Spinal cord (tissue), 10 donors: Measurements from ENCODE around the gene PDE8A. TPM values are rescaled to one million over a fixed set of nuclear protein-coding genes. Genes with fewer than 3 reads are reported as not detected.

Experiments used
- DNase-seq, 6 donors: peaks; one replicate each; pipeline versions ENCODE4 v3.0.0 to v3.0.0-alpha.2; 2013 to 2015; ENCODE audit warnings: low spot score in 6 of 6, low read depth in 4 of 6
- H3K27ac ChIP-seq: one replicate; pipeline ENCODE4 v1.5.1; 2013; ENCODE audit warnings: low read depth, low read length, control low read depth
- H3K27me3 ChIP-seq: one replicate; pipeline ENCODE4 v1.6.1; 2013; ENCODE audit warnings: low read length; ENCODE audit not compliant: control insufficient read depth, insufficient read depth
- H3K36me3 ChIP-seq: one replicate; pipeline ENCODE4 v1.6.1; 2013; ENCODE audit warnings: low read length; ENCODE audit not compliant: control insufficient read depth, insufficient read depth
- H3K4me1 ChIP-seq: one replicate; pipeline ENCODE4 v1.6.1; 2013; ENCODE audit warnings: low read length; ENCODE audit not compliant: control insufficient read depth, insufficient read depth
- H3K4me3 ChIP-seq: one replicate; pipeline ENCODE4 v1.5.1; 2013; ENCODE audit warnings: low read depth, low read length, control low read depth
- H3K9me3 ChIP-seq: one replicate; pipeline ENCODE4 v1.6.1; 2013; ENCODE audit warnings: low read length; ENCODE audit not compliant: control insufficient read depth, insufficient read depth
- WGBS: methylation state at CpG from one replicate; pipeline ENCODE4 v1.1.5; 2013; ENCODE audit warnings: missing lambda C conversion rate; ENCODE audit not compliant: insufficient coverage; 5-methylcytosine and 5-hydroxymethylcytosine counted together
- polyA plus RNA-seq, 2 donors: library from polyadenylated mRNA; unstranded; fragments of 120-200 nt; gene quantifications; one replicate each; pipeline ENCODE4 v1.2.1, GENCODE V29; 2013; ENCODE audit not compliant: insufficient read length in 2 of 2
- total RNA-seq, 2 donors: library from RNA; depleted of rRNA in 1 of 2; stranded (reverse); fragments of 120-200 nt in 1 of 2; fragments of >200 nt in 1 of 2; gene quantifications; one replicate each; pipeline versions ENCODE4 v1.2.3 to v1.2.4, GENCODE V29; 2013 to 2014
- donor health status: healthy.

Gene PDE8A
- total and polyA plus RNA-seq, 4 donors = 19.9 to 72.9 (median 40.0) TPM

- H3K9me3 ChIP-seq = no peaks in the 10 kb centered on the region
- no peaks in the 10 kb centered on the region for H3K4me1 ChIP-seq
- H3K27ac ChIP-seq = no peak overlapping the region
- H3K27me3 ChIP-seq = no peaks in the 10 kb centered on the region
- H3K36me3 ChIP-seq = no peaks in the 10 kb centered on the region
- H3K4me3 ChIP-seq = no peak overlapping the region
- DNase-seq = no peak
Measured at GRCh38 chr15:85049805-85050204, 68.1 kb downstream of the PDE8A start.

GRCh38 chr15:85059734-85060133 is 78.1 kb downstream of the PDE8A start:
- no peak overlapping the region for H3K4me3 ChIP-seq
- H3K4me1 ChIP-seq = no peaks in the 10 kb centered on the region
- H3K36me3 ChIP-seq = no peaks in the 10 kb centered on the region
- WGBS = 100% methylated on average over 2 of the region's 2 CpGs
- H3K27me3 ChIP-seq = no peaks in the 10 kb centered on the region
- peaks cover 8% of the 10 kb centered on the region for H3K9me3 ChIP-seq
- no peak overlapping the region for H3K27ac ChIP-seq
- no peak for DNase-seq

DNA sequence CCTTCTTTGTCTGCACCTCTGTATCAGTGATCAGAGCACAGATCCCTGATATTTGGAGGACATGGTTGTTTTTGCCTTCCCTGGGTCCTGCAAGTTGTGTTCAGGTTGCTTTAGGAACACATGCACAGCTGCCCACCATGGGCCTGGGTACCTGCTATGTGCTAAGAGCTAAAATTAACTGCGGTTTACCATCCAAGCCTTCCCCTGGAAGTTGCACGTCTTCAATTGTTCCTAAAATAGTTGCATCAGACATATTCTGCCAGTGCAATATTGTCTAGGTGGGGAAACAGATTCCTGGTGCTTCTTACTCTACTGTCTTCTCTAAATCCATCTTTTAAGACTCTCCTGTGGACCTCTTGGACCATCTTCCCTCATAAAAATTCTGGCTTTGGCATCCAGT is 80.9 kb downstream of the PDE8A start:
- Histone ChIP-seq H3K36me3 (no peaks in the 10 kb centered on the region), H3K9me3 (peaks cover 8% of the 10 kb centered on the region), H3K27me3 (no peaks in the 10 kb centered on the region), H3K4me3 (no peak overlapping the region), H3K4me1 (no peaks in the 10 kb centered on the region), H3K27ac (no peak overlapping the region)
- DNase-seq = no peak
- WGBS = 80% methylated on average over 2 of the region's 2 CpGs

- Histone ChIP-seq H3K27ac (no peak overlapping the region), H3K9me3 (peaks cover 8% of the 10 kb centered on the region), H3K36me3 (no peaks in the 10 kb centered on the region), H3K27me3 (no peaks in the 10 kb centered on the region), H3K4me3 (no peak overlapping the region), H3K4me1 (no peaks in the 10 kb centered on the region)
- WGBS = 80% methylated on average over 1 of the region's 2 CpGs
- DNase-seq = no peak
Measured at GRCh38 chr15:85063088-85063487, 81.4 kb downstream of the PDE8A start.

DNA sequence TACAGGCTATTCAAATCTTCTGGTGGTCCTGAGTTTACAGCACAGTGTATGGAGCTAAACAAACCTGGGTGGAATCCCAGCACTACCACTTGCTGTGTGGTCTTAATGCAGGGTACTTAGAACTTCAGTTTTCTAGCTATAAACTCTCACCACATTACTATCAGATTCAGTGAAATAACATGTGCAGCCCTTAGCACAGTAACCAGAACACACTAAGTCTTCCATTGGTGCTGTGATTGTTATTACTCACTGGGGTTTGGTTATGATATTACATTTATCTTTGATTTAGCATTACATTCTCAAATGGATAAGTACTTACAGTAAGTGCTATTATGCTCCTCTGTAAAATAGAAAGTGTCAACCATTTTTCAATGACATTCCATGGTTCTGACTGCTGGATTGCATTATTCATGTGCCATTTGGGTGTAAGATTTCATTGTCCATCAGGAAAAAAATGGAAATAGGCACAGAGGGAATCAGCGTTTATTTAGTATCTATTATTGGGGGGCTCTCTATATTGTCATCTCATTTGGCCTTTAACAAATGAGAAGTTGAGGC is 81.9 kb downstream of the PDE8A start:
- Histone ChIP-seq H3K36me3 (no peaks in the 10 kb centered on the region), H3K9me3 (peaks cover 8% of the 10 kb centered on the region), H3K4me1 (no peaks in the 10 kb centered on the region), H3K27me3 (no peaks in the 10 kb centered on the region), H3K4me3 (no peak overlapping the region), H3K27ac (no peak overlapping the region)
- no CpG with 5 or more reads among the region's 1 CpG for WGBS
- peak in 1 of 6 donors; percentile 8 for DNase-seq

DNA sequence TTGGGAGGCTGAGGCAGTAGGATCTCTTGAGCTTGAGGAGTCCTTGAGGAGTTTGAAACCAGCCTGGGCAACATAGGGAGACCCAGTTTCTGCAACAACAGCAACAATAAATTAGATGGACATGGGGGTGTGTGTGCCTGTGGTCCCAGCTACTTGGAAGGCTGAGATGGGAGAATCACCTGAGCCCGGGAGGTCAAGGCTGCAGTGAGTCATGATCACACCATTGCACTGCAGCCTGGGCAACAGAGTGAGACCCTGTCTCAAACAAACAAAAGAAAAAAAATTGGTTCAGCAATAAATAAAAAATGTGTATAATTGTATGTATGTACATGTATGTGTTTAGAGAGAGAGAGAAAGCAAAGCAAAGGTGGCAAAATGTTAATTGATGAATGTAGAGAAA is 83.1 kb downstream of the PDE8A start:
- WGBS = no CpG with 5 or more reads among the region's 1 CpG
- Histone ChIP-seq H3K36me3 (no peaks in the 10 kb centered on the region), H3K27ac (no peak overlapping the region), H3K4me1 (no peaks in the 10 kb centered on the region), H3K9me3 (peaks cover 5% of the 10 kb centered on the region), H3K27me3 (no peaks in the 10 kb centered on the region), H3K4me3 (no peak overlapping the region)
- DNase-seq = no peak

DNA sequence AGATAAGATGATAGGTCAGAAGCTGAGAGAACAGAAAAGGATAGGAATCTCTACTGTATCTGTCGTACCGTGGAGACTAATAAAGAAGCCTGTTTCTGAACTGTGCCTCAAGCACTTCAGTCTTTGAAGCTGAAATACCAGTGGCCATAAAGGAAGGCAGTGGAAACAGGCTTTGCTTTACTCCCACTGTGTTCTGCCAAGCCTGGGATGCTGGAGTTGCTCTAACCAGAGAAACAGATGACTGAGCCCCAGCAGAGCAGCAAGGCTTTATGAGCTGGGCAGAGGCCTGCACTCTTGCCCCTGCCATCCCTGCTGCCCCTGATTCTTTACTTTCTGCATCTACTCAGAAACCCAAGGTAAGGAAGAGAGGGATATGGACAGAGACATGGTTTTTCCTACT is 89.4 kb downstream of the PDE8A start:
- H3K36me3 ChIP-seq = no peaks in the 10 kb centered on the region
- peaks cover 3% of the 10 kb centered on the region for H3K4me1 ChIP-seq
- H3K9me3 ChIP-seq = no peaks in the 10 kb centered on the region
- DNase-seq = peak in 1 of 6 donors; percentile 3
- 67% methylated on average over 2 of the region's 2 CpGs for WGBS
- no peak overlapping the region for H3K4me3 ChIP-seq
- no peak overlapping the region for H3K27ac ChIP-seq
- H3K27me3 ChIP-seq = no peaks in the 10 kb centered on the region

- Histone ChIP-seq H3K4me3 (no peak overlapping the region), H3K36me3 (no peaks in the 10 kb centered on the region), H3K9me3 (no peaks in the 10 kb centered on the region), H3K4me1 (peaks cover 3% of the 10 kb centered on the region), H3K27me3 (no peaks in the 10 kb centered on the region), H3K27ac (no peak overlapping the region)
- DNase-seq = no peak
- WGBS = 93% methylated on average over 4 of the region's 4 CpGs
Measured at GRCh38 chr15:85071504-85071903, 89.8 kb downstream of the PDE8A start.

DNA sequence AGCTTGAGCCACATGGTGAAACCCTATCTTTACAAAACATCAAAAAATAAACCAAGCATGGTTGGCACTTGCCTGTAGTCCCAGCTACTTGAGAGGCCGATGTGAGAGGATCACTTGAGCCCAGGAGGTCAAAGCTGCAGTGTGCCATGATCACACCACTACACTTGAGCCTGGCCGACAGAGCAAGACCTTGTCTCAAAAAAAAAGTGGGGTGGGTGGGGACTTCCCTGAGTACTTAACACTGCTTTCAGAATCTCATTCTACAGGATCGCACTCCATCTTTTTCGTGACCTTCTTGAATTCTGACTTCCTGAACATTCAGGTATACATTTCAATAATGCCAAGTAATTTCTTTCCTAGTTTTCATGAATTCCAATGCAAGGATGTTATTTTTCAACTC is 91.3 kb downstream of the PDE8A start:
- Histone ChIP-seq H3K4me1 (peaks cover 3% of the 10 kb centered on the region), H3K27ac (no peak overlapping the region), H3K9me3 (no peaks in the 10 kb centered on the region), H3K36me3 (no peaks in the 10 kb centered on the region), H3K4me3 (no peak overlapping the region), H3K27me3 (no peaks in the 10 kb centered on the region)
- DNase-seq = no peak
- WGBS = 100% methylated on average over 3 of the region's 4 CpGs

GRCh38 chr15:85073556-85074194 is 92.0 kb downstream of the PDE8A start:
- H3K9me3 ChIP-seq = no peaks in the 10 kb centered on the region
- WGBS = 100% methylated on average over 3 of the region's 3 CpGs
- no peak overlapping the region for H3K27ac ChIP-seq

More at GRCh38 chr15:85073556-85074194, 92.0 kb downstream of the PDE8A start:
- DNase-seq = no peak
- H3K27me3 ChIP-seq = no peaks in the 10 kb centered on the region
- H3K4me1 ChIP-seq = peaks cover 3% of the 10 kb centered on the region
- H3K4me3 ChIP-seq = no peak overlapping the region
- H3K36me3 ChIP-seq = no peaks in the 10 kb centered on the region
